Measurements from ENCODE around the gene EVI2B. TPM values are rescaled to one million over a fixed set of nuclear protein-coding genes. Genes with fewer than 3 reads are reported as not detected.
"Not testable (repeated sequence)": the region's sequence is repeated elsewhere in the genome, so short reads cannot be mapped to it uniquely, and the experiment has no call there.

EVI2B gene
- total RNA-seq, 1 experiment from 2014 or later: not detected

- Histone ChIP-seq H3K4me3 (ENCODE audit: insufficient read depth, low read depth, low read length) (no peak overlapping the region), H3K36me3 (replicated peaks; ENCODE audit: control insufficient read depth, insufficient read depth, low read length) (no peaks in the 10 kb centered on the region), H3K27me3 (ENCODE audit: control insufficient read depth, insufficient read depth, low read length) (no peaks in the 10 kb centered on the region)
- no peak for DNase-seq
Observed at GRCh38 chr17:31294820-31295488, 18.9 kb downstream of the EVI2B start.

- Histone ChIP-seq H3K36me3 (replicated peaks; ENCODE audit: control insufficient read depth, insufficient read depth, low read length) (no peaks in the 10 kb centered on the region), H3K4me3 (ENCODE audit: insufficient read depth, low read depth, low read length) (no peak overlapping the region), H3K27me3 (ENCODE audit: control insufficient read depth, insufficient read depth, low read length) (no peaks in the 10 kb centered on the region)
- DNase-seq: no peak
Observed at GRCh38 chr17:31294231-31294630, 19.6 kb downstream of the EVI2B start.

GRCh38 chr17:31293581-31293980 lies 20.3 kb downstream of the EVI2B start:
- no peak for DNase-seq
- Histone ChIP-seq H3K4me3 (ENCODE audit: insufficient read depth, low read depth, low read length) (no peak overlapping the region), H3K27me3 (ENCODE audit: control insufficient read depth, insufficient read depth, low read length) (no peaks in the 10 kb centered on the region), H3K36me3 (replicated peaks; ENCODE audit: control insufficient read depth, insufficient read depth, low read length) (no peaks in the 10 kb centered on the region)

GRCh38 chr17:31291820-31292219 lies 22.0 kb downstream of the EVI2B start:
- DNase-seq: no peak
- Histone ChIP-seq H3K4me3 (ENCODE audit: insufficient read depth, low read depth, low read length) (no peak overlapping the region), H3K36me3 (replicated peaks; ENCODE audit: control insufficient read depth, insufficient read depth, low read length) (no peaks in the 10 kb centered on the region), H3K27me3 (ENCODE audit: control insufficient read depth, insufficient read depth, low read length) (no peaks in the 10 kb centered on the region)

- no peak for DNase-seq
- Histone ChIP-seq H3K4me3 (ENCODE audit: insufficient read depth, low read depth, low read length) (no peak overlapping the region), H3K27me3 (ENCODE audit: control insufficient read depth, insufficient read depth, low read length) (no peaks in the 10 kb centered on the region), H3K36me3 (replicated peaks; ENCODE audit: control insufficient read depth, insufficient read depth, low read length) (no peaks in the 10 kb centered on the region)
Observed at GRCh38 chr17:31289790-31290189, 24.1 kb downstream of the EVI2B start.

- not testable (repeated sequence) for H3K36me3 ChIP-seq (replicated peaks; ENCODE audit: control insufficient read depth, insufficient read depth, low read length); DNase-seq; H3K4me3 ChIP-seq (ENCODE audit: insufficient read depth, low read depth, low read length); H3K27me3 ChIP-seq (ENCODE audit: control insufficient read depth, insufficient read depth, low read length)
Observed at GRCh38 chr17:31287932-31288331, 25.9 kb downstream of the EVI2B start.

GRCh38 chr17:31286587-31286986 lies 27.3 kb downstream of the EVI2B start:
- Histone ChIP-seq H3K36me3 (replicated peaks; ENCODE audit: control insufficient read depth, insufficient read depth, low read length) (no peaks in the 10 kb centered on the region), H3K4me3 (ENCODE audit: insufficient read depth, low read depth, low read length) (no peak overlapping the region), H3K27me3 (ENCODE audit: control insufficient read depth, insufficient read depth, low read length) (no peaks in the 10 kb centered on the region)
- no peak for DNase-seq

GRCh38 chr17:31283841-31284240 lies 30.0 kb downstream of the EVI2B start:
- no peaks in the 10 kb centered on the region for H3K36me3 ChIP-seq (replicated peaks; ENCODE audit: control insufficient read depth, insufficient read depth, low read length)
- DNase-seq: no peak

GRCh38 chr17:31281061-31281460 lies 32.8 kb downstream of the EVI2B start:
- DNase-seq: no peak
- no peak overlapping the region for H3K4me3 ChIP-seq (ENCODE audit: insufficient read depth, low read depth, low read length)
- H3K36me3 ChIP-seq (replicated peaks; ENCODE audit: control insufficient read depth, insufficient read depth, low read length): no peaks in the 10 kb centered on the region
- H3K27me3 ChIP-seq (ENCODE audit: control insufficient read depth, insufficient read depth, low read length): no peaks in the 10 kb centered on the region

More at GRCh38 chr17:31283841-31284240, 30.0 kb downstream of the EVI2B start:
- H3K27me3 ChIP-seq (ENCODE audit: control insufficient read depth, insufficient read depth, low read length): no peaks in the 10 kb centered on the region
- H3K4me3 ChIP-seq (ENCODE audit: insufficient read depth, low read depth, low read length): no peak overlapping the region

- DNase-seq: peak; percentile 10
- no peaks in the 10 kb centered on the region for H3K36me3 ChIP-seq (replicated peaks; ENCODE audit: control insufficient read depth, insufficient read depth, low read length)
- H3K4me3 ChIP-seq (ENCODE audit: insufficient read depth, low read depth, low read length): no peak overlapping the region
- H3K27me3 ChIP-seq (ENCODE audit: control insufficient read depth, insufficient read depth, low read length): no peaks in the 10 kb centered on the region
Observed at GRCh38 chr17:31279401-31279800, 34.5 kb downstream of the EVI2B start.

GRCh38 chr17:31275116-31275515 lies 38.7 kb downstream of the EVI2B start:
- Histone ChIP-seq H3K4me3 (ENCODE audit: insufficient read depth, low read depth, low read length) (no peak overlapping the region), H3K36me3 (replicated peaks; ENCODE audit: control insufficient read depth, insufficient read depth, low read length) (no peaks in the 10 kb centered on the region), H3K27me3 (ENCODE audit: control insufficient read depth, insufficient read depth, low read length) (no peaks in the 10 kb centered on the region)
- no peak for DNase-seq

GRCh38 chr17:31274252-31274651 lies 39.6 kb downstream of the EVI2B start:
- DNase-seq: no peak
- Histone ChIP-seq H3K36me3 (replicated peaks; ENCODE audit: control insufficient read depth, insufficient read depth, low read length) (no peaks in the 10 kb centered on the region), H3K4me3 (ENCODE audit: insufficient read depth, low read depth, low read length) (no peak overlapping the region), H3K27me3 (ENCODE audit: control insufficient read depth, insufficient read depth, low read length) (no peaks in the 10 kb centered on the region)

GRCh38 chr17:31273516-31273915 lies 40.3 kb downstream of the EVI2B start:
- no peak for DNase-seq
- no peak overlapping the region for H3K4me3 ChIP-seq (ENCODE audit: insufficient read depth, low read depth, low read length)

GRCh38 chr17:31272803-31273202 lies 41.1 kb downstream of the EVI2B start:
- DNase-seq: no peak
- Histone ChIP-seq H3K4me3 (ENCODE audit: insufficient read depth, low read depth, low read length) (no peak overlapping the region), H3K36me3 (replicated peaks; ENCODE audit: control insufficient read depth, insufficient read depth, low read length) (no peaks in the 10 kb centered on the region), H3K27me3 (ENCODE audit: control insufficient read depth, insufficient read depth, low read length) (no peaks in the 10 kb centered on the region)

More at GRCh38 chr17:31273516-31273915, 40.3 kb downstream of the EVI2B start:
- Histone ChIP-seq H3K36me3 (replicated peaks; ENCODE audit: control insufficient read depth, insufficient read depth, low read length) (no peaks in the 10 kb centered on the region), H3K27me3 (ENCODE audit: control insufficient read depth, insufficient read depth, low read length) (no peaks in the 10 kb centered on the region)

GRCh38 chr17:31272236-31272635 lies 41.6 kb downstream of the EVI2B start:
- H3K36me3 ChIP-seq (replicated peaks; ENCODE audit: control insufficient read depth, insufficient read depth, low read length): no peaks in the 10 kb centered on the region
- no peaks in the 10 kb centered on the region for H3K27me3 ChIP-seq (ENCODE audit: control insufficient read depth, insufficient read depth, low read length)
- H3K4me3 ChIP-seq (ENCODE audit: insufficient read depth, low read depth, low read length): no peak overlapping the region
- no peak for DNase-seq

- no peak for DNase-seq
- H3K4me3 ChIP-seq (ENCODE audit: insufficient read depth, low read depth, low read length): no peak overlapping the region
- no peaks in the 10 kb centered on the region for H3K27me3 ChIP-seq (ENCODE audit: control insufficient read depth, insufficient read depth, low read length)
- no peaks in the 10 kb centered on the region for H3K36me3 ChIP-seq (replicated peaks; ENCODE audit: control insufficient read depth, insufficient read depth, low read length)
Observed at GRCh38 chr17:31269578-31269983, 44.3 kb downstream of the EVI2B start.
